ENCODE results near the gene CACNB1. TPM values are rescaled to one million over a fixed set of nuclear protein-coding genes. Genes with fewer than 3 reads are reported as not detected.

Gene CACNB1
- polyA plus RNA-seq (3.7 to 7.0 TPM (median 4.0 TPM) in 3 replicates), polyA minus RNA-seq (7.5 to 16.2 TPM (median 13.2 TPM) in 3 replicates)
- not detected for polyA plus RNA-seq (2011; ENCODE audit: low read depth)
- polyA plus RNA-seq (2011; cell fraction: cytosol; rRNA removed) = 3.0 and 3.3 TPM in 2 replicates
- 18.2 and 27.9 TPM in 2 replicates for polyA plus RNA-seq (2011; cell fraction: nucleus; rRNA removed)
- polyA plus RNA-seq (2012; ENCODE audit: low replicate concordance) = 2.2 and 5.3 TPM in 2 replicates
- polyA minus RNA-seq (2011; cell fraction: cytosol; rRNA and poly(A)+ RNA removed) = 2.9 TPM
- 6.5 and 10.3 TPM in 2 replicates for polyA minus RNA-seq (2011; cell fraction: nucleus; rRNA and poly(A)+ RNA removed)

- Histone ChIP-seq H4K20me1 (ENCODE audit: control insufficient read depth, extremely low read depth, insufficient read depth, low read length) (peaks cover 7% of the 10 kb centered on the region), H3K4me1 (ENCODE audit: control insufficient read depth, extremely low read depth, insufficient read depth, low read length) (peaks cover 26% of the 10 kb centered on the region), H3K27ac (ENCODE audit: control insufficient read depth, insufficient read depth, low read length) (peak within 1 kb of the TSS; percentile 11)
These were observed at the start of gene CACNB1 for GRCh38 chr17:39197380-39198185. Gene CACNB1, minus strand, starts transcription at chr17:39197669. Its CDS starts 174 bp downstream, at chr17:39197495.

GRCh38 chr17:39246274-39246673, 48.8 kb upstream of the CACNB1 start:
- H3K79me2 ChIP-seq (ENCODE audit: control insufficient read depth, insufficient read depth, low read length) = no peaks in the 10 kb centered on the region
- H4K20me1 ChIP-seq (ENCODE audit: control insufficient read depth, extremely low read depth, insufficient read depth, low read length) = no peaks in the 10 kb centered on the region
- no peaks in the 10 kb centered on the region for H3K9me3 ChIP-seq (ENCODE audit: control insufficient read depth, low read depth, low read length)
- peaks cover 0 to 2% of the 10 kb centered on the region in 2 experiments for H3K36me3 ChIP-seq (ENCODE audit: control insufficient read depth in 2 of 2, extremely low read depth in 1 of 2, insufficient read depth in 2 of 2, low read length in 2 of 2)
- FAIRE-seq = no peak
- H3K27me3 ChIP-seq (ENCODE audit: control insufficient read depth, extremely low read depth, insufficient read depth, low read length) = no peaks in the 10 kb centered on the region
- H3K27ac ChIP-seq (ENCODE audit: control insufficient read depth, insufficient read depth, low read length) = no peak overlapping the region
- no peak for DNase-seq (ENCODE audit: low read depth, low spot score)
- no peak overlapping the region for H2AFZ ChIP-seq (ENCODE audit: control insufficient read depth, low read length)
- H3K9ac ChIP-seq (ENCODE audit: control insufficient read depth, extremely low read depth, insufficient read depth, low read length) = no peak overlapping the region
- H3K4me1 ChIP-seq (ENCODE audit: control insufficient read depth, extremely low read depth, insufficient read depth, low read length) = peaks cover 3% of the 10 kb centered on the region
- dilution Hi-C loops (cut with MboI; ENCODE audit: extremely low pct_ligation_motif_present, low sequenced_read_pairs) = no loop called here
- no peak overlapping the region for H3K4me3 ChIP-seq (ENCODE audit: control insufficient read depth in 2 of 3, extremely low read depth in 1 of 3, insufficient read depth in 2 of 3, low read depth in 1 of 3, low read length in 3 of 3)
- TF ChIP-seq EZH2 (IDR thresholded peaks at IDR 0.05; ENCODE audit: low read length) (no peak), CTCF (optimal IDR thresholded peaks at IDR 0.05 in 1 of 3, IDR thresholded peaks at IDR 0.05 in 1 of 3, conservative IDR thresholded peaks at IDR 0.05 in 1 of 3; ENCODE audit: extremely low read depth in 1 of 3, insufficient read depth in 2 of 3, low read length in 3 of 3) (no peak)
- no peak overlapping the region for H3K4me2 ChIP-seq (ENCODE audit: control insufficient read depth, extremely low read depth, insufficient read depth, low read depth, low read length)
- no peaks in the 10 kb centered on the region for H3K9me1 ChIP-seq (ENCODE audit: control insufficient read depth, extremely low read depth, insufficient read depth, low read length)

More at GRCh38 chr17:39197380-39198185, at the start of gene CACNB1:
- DNase-seq (ENCODE audit: low read depth, low spot score) (no peak), FAIRE-seq (no peak)
- Histone ChIP-seq H3K4me2 (ENCODE audit: control insufficient read depth, extremely low read depth, insufficient read depth, low read depth, low read length) (peak within 1 kb of the TSS; percentile 80), H2AFZ (ENCODE audit: control insufficient read depth, low read length) (peak within 1 kb of the TSS; percentile 52), H3K9me1 (ENCODE audit: control insufficient read depth, extremely low read depth, insufficient read depth, low read length) (no peaks in the 10 kb centered on the region), H3K9ac (ENCODE audit: control insufficient read depth, extremely low read depth, insufficient read depth, low read length) (peak within 1 kb of the TSS; percentile 66), H3K36me3 (ENCODE audit: control insufficient read depth in 2 of 2, extremely low read depth in 1 of 2, insufficient read depth in 2 of 2, low read length in 2 of 2) (peaks cover 8 to 19% of the 10 kb centered on the region in 2 experiments), H3K4me3 (ENCODE audit: control insufficient read depth in 2 of 3, extremely low read depth in 1 of 3, insufficient read depth in 2 of 3, low read depth in 1 of 3, low read length in 3 of 3) (peak within 1 kb of the TSS; percentile 65 to 75 (median 72)), H3K27me3 (ENCODE audit: control insufficient read depth, extremely low read depth, insufficient read depth, low read length) (no peaks in the 10 kb centered on the region), H3K9me3 (ENCODE audit: control insufficient read depth, low read depth, low read length) (no peaks in the 10 kb centered on the region), H3K79me2 (ENCODE audit: control insufficient read depth, insufficient read depth, low read length) (peaks cover 47% of the 10 kb centered on the region)
- dilution Hi-C loops (cut with MboI; ENCODE audit: extremely low pct_ligation_motif_present, low sequenced_read_pairs) = no loop called here
- TF ChIP-seq EZH2 (IDR thresholded peaks at IDR 0.05; ENCODE audit: low read length) (no peak), CTCF (optimal IDR thresholded peaks at IDR 0.05 in 1 of 3, IDR thresholded peaks at IDR 0.05 in 1 of 3, conservative IDR thresholded peaks at IDR 0.05 in 1 of 3; ENCODE audit: extremely low read depth in 1 of 3, insufficient read depth in 2 of 3, low read length in 3 of 3) (no peak)

Measured in keratinocyte (primary cell).